PC-9 (cell line): ENCODE data around the gene TRAPPC6A. TPM values are rescaled to one million over a fixed set of nuclear protein-coding genes. Genes with fewer than 3 reads are reported as not detected.

Source experiments
- BruUV-seq: library from RNA; stranded (reverse); fragments of 400-500 nt; replicated peaks from 2 replicates; lab custom pipeline; 2021; lab: Mats Ljungman, UMichigan
- CTCF ChIA-PET: fragments of 300-600 bp; sonication (Branson Sonifier 250); formaldehyde crosslinking; loops from one replicate; lab custom pipeline; 2022; ENCODE audit warnings: antibody characterized with exemption; lab: Charles Lee
- POLR2A ChIA-PET: fragments of 300-600 bp; sonication (Branson Sonifier 250); formaldehyde crosslinking; loops from one replicate; lab custom pipeline; 2022; ENCODE audit warnings: antibody characterized with exemption; ENCODE audit not compliant: unreplicated experiment; lab: Charles Lee
- DNase-seq, 2 experiments: peaks; one replicate each; pipeline versions ENCODE4 v3.0.0 to v3.0.0-alpha.2; 2015 to 2022; ENCODE audit warnings: mixed read lengths in 1 of 2
- H2AFZ ChIP-seq: fragments of 200-600 bp; sonication (generic); 2 replicates; pipeline ENCODE4 v1.8.1; 2017; ENCODE audit warnings: antibody characterized with exemption
- H3F3A ChIP-seq: fragments of 200-600 bp; sonication (generic); 2 replicates; pipeline ENCODE4 v1.8.1; 2017; ENCODE audit warnings: antibody characterized with exemption, mild to moderate bottlenecking, low read depth; ENCODE audit not compliant: insufficient read depth
- H3K27ac ChIP-seq: fragments of 200-600 bp; sonication (generic); 2 replicates; pipeline ENCODE4 v1.6.1; 2016; ENCODE audit warnings: mixed run types
- H3K27me3 ChIP-seq: fragments of 200-600 bp; sonication (generic); 2 replicates; pipeline ENCODE4 v1.6.1; 2016; ENCODE audit warnings: low read depth, mixed run types; ENCODE audit not compliant: insufficient read depth
- H3K36me3 ChIP-seq: fragments of 200-600 bp; sonication (generic); 2 replicates; pipeline ENCODE4 v1.6.1; 2016; ENCODE audit warnings: low read depth, mixed run types
- H3K4me1 ChIP-seq: fragments of 200-600 bp; sonication (generic); replicated peaks from 2 replicates; pipeline ENCODE4 v1.6.1; 2016; ENCODE audit warnings: mixed run types; ENCODE audit not compliant: insufficient read depth
- H3K4me2 ChIP-seq: fragments of 200-600 bp; sonication (generic); 2 replicates; pipeline ENCODE4 v1.6.1; 2017; ENCODE audit warnings: mixed run types
- H3K4me3 ChIP-seq: fragments of 200-600 bp; sonication (generic); 2 replicates; pipeline ENCODE4 v1.6.1; 2016; ENCODE audit warnings: mixed run types
- H3K79me2 ChIP-seq: fragments of 200-600 bp; sonication (generic); 2 replicates; pipeline ENCODE4 v1.6.1; 2017; ENCODE audit warnings: low read depth, mixed run types
- H3K9me2 ChIP-seq: fragments of 200-600 bp; sonication (generic); 2 replicates; pipeline ENCODE4 v1.8.1; 2017; ENCODE audit warnings: mild to moderate bottlenecking; ENCODE audit not compliant: insufficient read depth
- H3K9me3 ChIP-seq: fragments of 200-600 bp; sonication (generic); 2 replicates; pipeline ENCODE4 v1.8.1; 2016; ENCODE audit warnings: low read depth; ENCODE audit not compliant: insufficient read depth
- H4K20me1 ChIP-seq: fragments of 200-600 bp; sonication (generic); 2 replicates; pipeline ENCODE4 v1.8.1; 2017; ENCODE audit not compliant: insufficient read depth
- CTCF ChIP-seq: fragments of 200-600 bp; sonication (generic); conservative IDR thresholded peaks from 2 replicates; pipeline ENCODE4 v1.6.1; 2017; ENCODE audit warnings: mixed run types, antibody characterized with exemption, mild to moderate bottlenecking, moderate library complexity
- EZH2 ChIP-seq: fragments of 200-600 bp; sonication (generic); IDR thresholded peaks from 2 replicates; pipeline ENCODE4 v1.8.0; 2017; ENCODE audit warnings: antibody characterized with exemption, low read depth
- intact Hi-C: fragments of 100-400 bp; cut with micrococcal nuclease; formaldehyde crosslinking; loops from one replicate; pipeline ENCODE4 v1.10.0; 2022; ENCODE audit not compliant: unreplicated experiment
- total RNA-seq: library from RNA; stranded (reverse); gene quantifications from 2 replicates; pipeline ENCODE4 v1.2.3, GENCODE V29; 2021

TRAPPC6A gene
- total RNA-seq, 1 experiment from 2014 or later: 61.6 TPM

DNA sequence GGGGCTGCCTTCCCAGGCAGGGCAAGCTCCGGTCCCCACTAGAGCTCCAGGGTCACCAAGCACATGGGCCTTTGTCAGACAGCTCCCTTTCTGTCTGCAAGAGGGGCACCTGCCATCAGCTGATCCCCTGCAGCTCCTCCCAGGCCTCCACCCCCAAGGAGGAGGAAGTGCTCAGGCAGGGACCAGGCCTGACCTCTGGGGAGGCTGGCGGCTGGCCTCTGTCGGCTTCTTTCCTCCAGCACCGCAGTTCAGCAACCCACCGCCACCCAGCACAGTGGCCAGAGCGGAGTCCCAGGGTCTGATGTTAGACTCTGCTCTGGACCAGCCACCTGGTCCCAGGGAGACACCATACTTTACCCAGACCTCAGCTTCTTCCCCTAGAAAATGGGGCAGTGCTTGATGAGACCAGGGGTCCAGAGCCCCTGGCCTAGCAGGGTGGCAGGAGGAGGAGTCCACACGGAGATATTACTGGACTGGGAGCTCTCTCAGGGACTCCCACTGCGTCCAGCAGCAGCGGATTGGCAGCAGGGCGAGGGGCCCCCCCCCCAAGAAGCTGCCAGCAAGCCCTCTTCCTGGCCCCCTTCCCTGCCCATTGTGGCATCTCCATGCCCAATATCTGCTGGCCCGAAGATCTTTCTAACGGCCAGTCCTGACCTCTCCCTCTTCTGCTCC is 41.4 kb downstream of the TRAPPC6A start:
- no peaks in the 10 kb centered on the region for H3K27me3 ChIP-seq
- H3K9me3 ChIP-seq: no peaks in the 10 kb centered on the region
- no peaks in the 10 kb centered on the region for H3K9me2 ChIP-seq
- ChIA-PET CTCF (no interaction called here), POLR2A (interaction anchor here (0.7 kb wide), 1 partner anchor 185 kb away, joined by 29 read pairs; no protein-coding TSS in a partner anchor)
- BruUV-seq: no TSS peak
- peaks cover 45% of the 10 kb centered on the region for H4K20me1 ChIP-seq
- no peak for DNase-seq
- H3F3A ChIP-seq: no peaks in the 10 kb centered on the region
- TF ChIP-seq EZH2 (no peak), CTCF (no peak)
- intact Hi-C loops: no loop called here
- H3K79me2 ChIP-seq: peaks cover 19% of the 10 kb centered on the region
- no peak overlapping the region for H3K4me2 ChIP-seq
- no peak overlapping the region for H3K4me3 ChIP-seq
- no peaks in the 10 kb centered on the region for H3K36me3 ChIP-seq
- H2AFZ ChIP-seq: no peak overlapping the region
- H3K4me1 ChIP-seq: no peaks in the 10 kb centered on the region
- H3K27ac ChIP-seq: no peak overlapping the region

DNA sequence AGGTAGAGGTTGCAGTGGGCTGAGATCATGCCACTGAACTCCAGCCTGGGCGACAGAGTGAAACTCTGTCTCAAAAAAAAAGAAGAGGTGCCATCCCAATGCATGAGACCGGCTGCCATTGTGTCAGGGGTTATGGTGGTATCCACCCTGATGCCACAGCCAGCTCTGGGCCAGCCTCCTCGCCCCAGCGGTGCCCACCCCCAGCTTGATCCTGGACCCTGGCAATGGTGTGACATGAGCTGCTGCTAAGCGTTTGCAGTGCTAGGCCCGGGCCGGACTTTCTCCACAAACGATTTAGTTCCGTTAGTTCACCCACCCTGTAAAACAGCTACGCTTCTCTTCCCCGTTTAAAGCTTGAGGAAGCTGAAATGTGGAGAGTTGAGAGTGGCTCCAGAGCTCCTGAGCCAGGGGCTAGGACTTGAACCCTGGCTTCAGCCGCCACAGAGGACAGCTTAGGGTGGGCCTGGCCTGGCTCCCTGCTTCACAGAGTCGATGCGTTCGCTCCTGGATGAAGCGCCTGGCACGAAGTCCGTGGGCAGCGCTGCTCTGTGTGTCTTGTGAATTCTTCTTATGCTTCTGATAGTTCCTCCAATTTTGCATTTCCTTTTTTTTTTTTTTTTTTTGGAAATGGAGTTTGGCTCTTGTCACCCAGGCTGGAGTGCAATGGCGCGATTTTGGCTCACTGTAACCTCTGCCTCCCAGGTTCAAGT is 42.7 kb downstream of the TRAPPC6A start:
- peaks cover 57% of the 10 kb centered on the region for H4K20me1 ChIP-seq
- no peak overlapping the region for H2AFZ ChIP-seq
- POLR2A ChIA-PET: no interaction called here
- H3K36me3 ChIP-seq: no peaks in the 10 kb centered on the region
- TF ChIP-seq CTCF (no peak), EZH2 (no peak)
- H3K79me2 ChIP-seq: peaks cover 25% of the 10 kb centered on the region
- H3K4me2 ChIP-seq: no peak overlapping the region
- no peaks in the 10 kb centered on the region for H3K27me3 ChIP-seq
- no peak overlapping the region for H3K4me3 ChIP-seq
- H3K27ac ChIP-seq: no peak overlapping the region
- BruUV-seq: no TSS peak
- H3F3A ChIP-seq: 0 out of 2 replicates have a peak, but pooled peaks cover 3% of the 10 kb centered on the region
- no peak for DNase-seq
- CTCF ChIA-PET: no interaction called here
- intact Hi-C loops: no loop called here
- no peaks in the 10 kb centered on the region for H3K4me1 ChIP-seq
- no peaks in the 10 kb centered on the region for H3K9me3 ChIP-seq
- no peaks in the 10 kb centered on the region for H3K9me2 ChIP-seq

- Histone ChIP-seq H3F3A (0 out of 2 replicates have a peak, but pooled peaks cover 7% of the 10 kb centered on the region), H3K79me2 (peaks cover 32% of the 10 kb centered on the region), H3K9me2 (no peaks in the 10 kb centered on the region), H3K4me1 (no peaks in the 10 kb centered on the region), H3K27ac (no peak overlapping the region), H3K36me3 (no peaks in the 10 kb centered on the region), H3K4me2 (no peak overlapping the region), H2AFZ (no peak overlapping the region), H4K20me1 (peaks cover 68% of the 10 kb centered on the region), H3K27me3 (no peaks in the 10 kb centered on the region), H3K9me3 (no peaks in the 10 kb centered on the region), H3K4me3 (no peak overlapping the region)
- TF ChIP-seq EZH2: no peak
- no peak for TF ChIP-seq CTCF
- CTCF ChIA-PET: no interaction called here
- no TSS peak for BruUV-seq
- intact Hi-C loops: no loop called here
- DNase-seq: no peak
- POLR2A ChIA-PET: no interaction called here
Measured at GRCh38 chr19:45133661-45134060, 44.4 kb downstream of the TRAPPC6A start.
